Stomach (tissue), 4 donors: ENCODE data around the gene KRT34.

Source experiments
- CTCF ChIP-seq, 7 experiments: fragments of 450-650 bp in 4 of 7; fragments of 200-600 bp in 3 of 7; sonication (generic) in 3 of 7; IDR thresholded peaks; one replicate each; pipeline ENCODE4 v1.5.1; 2016 to 2019; ENCODE audit warnings: antibody characterized with exemption in 7 of 7, control low read depth in 2 of 7, mild to moderate bottlenecking in 1 of 7
- POLR2A ChIP-seq, 4 donors: fragments of 450-650 bp; IDR thresholded peaks; one replicate each; pipeline ENCODE4 v1.6.1; 2016; ENCODE audit warnings: antibody characterized with exemption in 4 of 4, control low read depth in 2 of 4, mild to moderate bottlenecking in 1 of 4, moderate library complexity in 1 of 4
- POLR2AphosphoS5 ChIP-seq, 3 donors: sonication (generic); formaldehyde crosslinking; IDR thresholded peaks; one replicate each; pipeline ENCODE4 v1.6.1; 2016; ENCODE audit warnings: antibody characterized with exemption in 3 of 3

DNA sequence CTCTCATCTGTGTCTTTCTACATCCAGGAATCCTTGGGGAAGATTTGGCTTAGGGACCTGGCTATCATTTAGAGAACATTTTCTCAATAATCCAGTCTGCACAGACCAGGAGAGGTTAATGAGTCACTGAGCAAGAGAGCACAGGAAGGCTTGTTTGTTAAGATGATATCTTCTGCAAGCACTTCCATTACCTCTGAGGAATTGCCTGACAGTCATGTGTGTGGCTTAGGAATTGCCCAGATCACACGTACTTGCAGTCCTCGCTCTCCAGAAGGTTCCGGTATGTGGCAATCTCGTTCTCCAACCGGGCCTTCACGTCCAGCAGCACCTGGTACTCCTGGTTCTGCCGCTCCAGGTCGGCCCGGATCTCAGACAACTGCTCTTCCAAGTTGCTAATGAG, 39.0 kb upstream of the KRT34 start:
- TF ChIP-seq POLR2A (IDR thresholded peaks at IDR 0.05), result no peak
- no peak for TF ChIP-seq CTCF (IDR thresholded peaks at IDR 0.05)
- TF ChIP-seq POLR2AphosphoS5 (IDR thresholded peaks at IDR 0.05), result no peak
